ENCODE data around the gene AGPS.

The AGPS gene

DNA sequence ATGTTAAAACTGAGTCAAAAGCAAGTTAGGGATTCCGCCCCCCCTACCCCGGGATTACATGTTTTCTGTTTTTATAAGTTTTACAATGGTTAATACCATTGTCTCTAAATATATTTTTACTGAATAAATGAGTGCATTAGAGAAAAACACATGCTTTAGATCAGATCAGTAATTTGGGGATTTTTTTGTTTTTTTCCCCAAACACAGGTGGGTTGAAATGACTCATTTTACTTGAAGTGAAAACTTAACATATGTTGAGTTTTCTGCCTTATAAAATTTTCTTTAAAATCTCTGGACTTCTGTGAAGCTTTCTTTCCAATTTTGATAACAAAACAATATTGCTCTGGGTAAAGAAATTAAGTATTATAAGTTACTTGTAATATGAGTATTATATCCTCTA is 114.4 kb downstream of the AGPS start:
- TF ChIP-seq EZH2phosphoT487 (IDR thresholded peaks at IDR 0.05; ENCODE audit: low read depth) = no peak
- TF ChIP-seq, protein P1, sequence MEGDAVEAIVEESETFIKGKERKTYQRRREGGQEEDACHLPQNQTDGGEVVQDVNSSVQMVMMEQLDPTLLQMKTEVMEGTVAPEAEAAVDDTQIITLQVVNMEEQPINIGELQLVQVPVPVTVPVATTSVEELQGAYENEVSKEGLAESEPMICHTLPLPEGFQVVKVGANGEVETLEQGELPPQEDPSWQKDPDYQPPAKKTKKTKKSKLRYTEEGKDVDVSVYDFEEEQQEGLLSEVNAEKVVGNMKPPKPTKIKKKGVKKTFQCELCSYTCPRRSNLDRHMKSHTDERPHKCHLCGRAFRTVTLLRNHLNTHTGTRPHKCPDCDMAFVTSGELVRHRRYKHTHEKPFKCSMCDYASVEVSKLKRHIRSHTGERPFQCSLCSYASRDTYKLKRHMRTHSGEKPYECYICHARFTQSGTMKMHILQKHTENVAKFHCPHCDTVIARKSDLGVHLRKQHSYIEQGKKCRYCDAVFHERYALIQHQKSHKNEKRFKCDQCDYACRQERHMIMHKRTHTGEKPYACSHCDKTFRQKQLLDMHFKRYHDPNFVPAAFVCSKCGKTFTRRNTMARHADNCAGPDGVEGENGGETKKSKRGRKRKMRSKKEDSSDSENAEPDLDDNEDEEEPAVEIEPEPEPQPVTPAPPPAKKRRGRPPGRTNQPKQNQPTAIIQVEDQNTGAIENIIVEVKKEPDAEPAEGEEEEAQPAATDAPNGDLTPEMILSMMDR (IDR thresholded peaks at IDR 0.05; ENCODE audit: low read depth, low read length) = no peak
- no peaks in the 10 kb centered on the region for H3K27me3 ChIP-seq (ENCODE audit: low read depth, low read length)
- no peaks in the 10 kb centered on the region for H3K9me3 ChIP-seq (ENCODE audit: insufficient read depth, low read length)
- no peak overlapping the region for H2AFZ ChIP-seq (ENCODE audit: low read depth, low read length)
- no peaks in the 10 kb centered on the region for H4K20me1 ChIP-seq (ENCODE audit: insufficient read depth, low read length)
- no peak overlapping the region for H3K9ac ChIP-seq (ENCODE audit: low read length)
- no peak overlapping the region for H3K4me3 ChIP-seq (ENCODE audit: low read length)
- H3K36me3 ChIP-seq (replicated peaks; ENCODE audit: low read depth, low read length) = no peaks in the 10 kb centered on the region
- no peak overlapping the region for H3K27ac ChIP-seq (ENCODE audit: low read length)
- no peaks in the 10 kb centered on the region for H3K79me2 ChIP-seq (ENCODE audit: low read length)
- peak overlapping the region; percentile 39 for H3K4me2 ChIP-seq (ENCODE audit: low read length)
- H3K4me1 ChIP-seq (ENCODE audit: low read length) = peaks cover 30% of the 10 kb centered on the region

DNA sequence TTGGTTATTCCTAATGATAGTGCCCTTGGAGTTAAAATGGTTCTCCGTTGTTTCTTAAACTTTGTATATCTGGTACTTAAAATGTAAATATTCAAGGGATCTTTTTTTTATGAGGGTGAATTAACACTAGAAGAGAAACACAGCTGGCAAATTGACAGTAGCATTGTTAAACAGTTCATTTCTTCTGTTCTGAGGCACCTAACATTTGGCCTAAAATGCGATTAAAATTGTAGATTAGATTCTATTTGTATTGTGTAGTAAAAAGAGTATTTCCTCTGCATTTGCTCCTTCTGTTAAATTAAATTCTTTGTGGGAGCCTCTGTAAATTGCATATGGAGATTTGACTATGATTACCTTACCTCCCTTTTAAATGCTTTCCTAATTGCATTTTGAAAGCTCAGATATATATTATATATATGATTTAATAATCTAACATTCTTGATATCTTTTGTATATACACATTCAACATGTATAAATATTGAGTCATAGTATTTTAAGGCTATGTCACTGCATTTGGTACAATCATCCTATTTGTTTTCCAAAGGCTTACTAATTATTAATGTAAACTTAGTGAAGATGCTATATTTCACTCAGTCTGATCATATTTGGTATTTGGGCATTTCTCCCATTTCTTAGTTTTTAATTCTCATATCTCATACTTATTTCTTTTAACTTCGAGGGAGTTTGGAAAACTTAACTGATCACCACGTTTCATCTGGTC is 124.4 kb downstream of the AGPS start:
- Histone ChIP-seq H3K4me1 (ENCODE audit: low read length) (peaks cover 6% of the 10 kb centered on the region; the same call in 1 of the 2 replicates), H4K20me1 (ENCODE audit: insufficient read depth, low read length) (no peaks in the 10 kb centered on the region), H3K9me3 (ENCODE audit: insufficient read depth, low read length) (no peaks in the 10 kb centered on the region), H3K4me2 (ENCODE audit: low read length) (no peak overlapping the region), H3K4me3 (ENCODE audit: low read length) (no peak overlapping the region), H2AFZ (ENCODE audit: low read depth, low read length) (no peak overlapping the region), H3K9ac (ENCODE audit: low read length) (no peak overlapping the region), H3K79me2 (ENCODE audit: low read length) (no peaks in the 10 kb centered on the region), H3K27me3 (ENCODE audit: low read depth, low read length) (no peaks in the 10 kb centered on the region), H3K27ac (ENCODE audit: low read length) (no peak overlapping the region), H3K36me3 (replicated peaks; ENCODE audit: low read depth, low read length) (peaks cover 5% of the 10 kb centered on the region)
- TF ChIP-seq, protein P1 (IDR thresholded peaks at IDR 0.05; ENCODE audit: low read depth, low read length) = no peak
- no peak for TF ChIP-seq EZH2phosphoT487 (IDR thresholded peaks at IDR 0.05; ENCODE audit: low read depth)

DNA sequence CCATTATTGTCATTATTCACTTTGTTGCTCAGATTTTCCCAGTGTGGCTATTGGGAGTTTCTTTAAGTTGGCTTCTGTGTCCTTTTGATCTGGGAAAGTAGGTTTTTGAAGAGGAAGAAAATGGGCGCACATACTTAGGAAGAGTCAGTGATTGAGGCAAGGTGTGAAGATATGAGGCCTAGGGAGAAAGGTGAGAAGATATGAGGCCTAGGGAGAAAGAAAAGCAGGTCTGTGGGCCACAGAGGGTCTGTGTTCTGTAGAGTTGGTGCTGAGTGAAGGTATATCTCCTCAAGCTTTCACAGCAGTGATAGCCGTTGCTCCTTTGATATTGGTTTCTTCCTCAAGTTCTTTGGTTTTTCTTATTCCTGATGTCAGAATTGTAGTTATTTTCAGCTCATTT is 126.2 kb downstream of the AGPS start:
- Histone ChIP-seq H4K20me1 (ENCODE audit: insufficient read depth, low read length) (no peaks in the 10 kb centered on the region), H3K4me2 (ENCODE audit: low read length) (no peak overlapping the region), H3K27me3 (ENCODE audit: low read depth, low read length) (no peaks in the 10 kb centered on the region), H2AFZ (ENCODE audit: low read depth, low read length) (no peak overlapping the region), H3K9ac (ENCODE audit: low read length) (no peak overlapping the region), H3K4me3 (ENCODE audit: low read length) (no peak overlapping the region), H3K79me2 (ENCODE audit: low read length) (no peaks in the 10 kb centered on the region), H3K36me3 (replicated peaks; ENCODE audit: low read depth, low read length) (peaks cover 5% of the 10 kb centered on the region), H3K9me3 (ENCODE audit: insufficient read depth, low read length) (no peaks in the 10 kb centered on the region), H3K4me1 (ENCODE audit: low read length) (peaks cover 6% of the 10 kb centered on the region; the same call in 1 of the 2 replicates), H3K27ac (ENCODE audit: low read length) (no peak overlapping the region)
- TF ChIP-seq, protein P1 (IDR thresholded peaks at IDR 0.05; ENCODE audit: low read depth, low read length) = no peak
- no peak for TF ChIP-seq EZH2phosphoT487 (IDR thresholded peaks at IDR 0.05; ENCODE audit: low read depth)

DNA sequence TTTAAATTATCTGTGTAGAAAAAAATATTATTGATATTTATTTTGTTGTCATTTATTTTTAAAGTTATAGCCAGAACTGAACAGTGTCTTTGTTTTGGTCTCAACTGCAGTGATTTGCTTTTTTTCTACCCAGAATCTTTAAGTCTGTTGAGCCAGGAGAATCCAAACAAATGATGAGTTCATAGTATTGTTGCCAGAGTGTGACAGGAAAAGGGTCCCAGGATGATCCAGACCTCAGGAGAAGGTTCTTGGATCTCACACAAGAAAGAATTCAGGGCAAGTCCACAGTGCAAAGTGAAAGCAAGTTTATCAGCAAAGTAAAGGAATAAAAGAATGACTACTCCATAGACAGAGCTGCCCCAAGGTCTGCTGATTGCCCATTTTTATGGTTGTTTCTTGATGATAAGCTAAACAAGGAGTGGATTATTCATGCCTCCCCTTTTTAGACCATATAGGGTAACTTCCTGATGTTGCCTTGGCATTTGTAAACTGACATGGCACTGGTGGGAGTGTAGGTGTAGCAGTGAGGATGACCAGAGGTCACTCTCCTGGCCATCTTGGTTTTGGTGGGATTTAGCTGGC is 127.1 kb downstream of the AGPS start:
- Histone ChIP-seq H3K4me3 (ENCODE audit: low read length) (no peak overlapping the region), H3K9ac (ENCODE audit: low read length) (no peak overlapping the region), H3K36me3 (replicated peaks; ENCODE audit: low read depth, low read length) (peaks cover 1% of the 10 kb centered on the region), H3K4me2 (ENCODE audit: low read length) (no peak overlapping the region), H3K27me3 (ENCODE audit: low read depth, low read length) (no peaks in the 10 kb centered on the region), H3K9me3 (ENCODE audit: insufficient read depth, low read length) (no peaks in the 10 kb centered on the region), H3K4me1 (ENCODE audit: low read length) (peaks cover 6% of the 10 kb centered on the region; the same call in 1 of the 2 replicates), H2AFZ (ENCODE audit: low read depth, low read length) (no peak overlapping the region), H3K27ac (ENCODE audit: low read length) (no peak overlapping the region), H4K20me1 (ENCODE audit: insufficient read depth, low read length) (no peaks in the 10 kb centered on the region), H3K79me2 (ENCODE audit: low read length) (no peaks in the 10 kb centered on the region)
- TF ChIP-seq EZH2phosphoT487 (IDR thresholded peaks at IDR 0.05; ENCODE audit: low read depth) = no peak
- TF ChIP-seq, protein P1 (IDR thresholded peaks at IDR 0.05; ENCODE audit: low read depth, low read length) = no peak

Data from OCI-LY3 (cell line).